HG03196 (cell line): Measurements from ENCODE around the gene PTTG1IP2.

Experiments
- ATAC-seq: cut with Tn5 transposase; IDR thresholded peaks from one replicate; pipeline ENCODE4 v1.9.1; 2021; ENCODE audit not compliant: unreplicated experiment

PTTG1IP2 gene

DNA sequence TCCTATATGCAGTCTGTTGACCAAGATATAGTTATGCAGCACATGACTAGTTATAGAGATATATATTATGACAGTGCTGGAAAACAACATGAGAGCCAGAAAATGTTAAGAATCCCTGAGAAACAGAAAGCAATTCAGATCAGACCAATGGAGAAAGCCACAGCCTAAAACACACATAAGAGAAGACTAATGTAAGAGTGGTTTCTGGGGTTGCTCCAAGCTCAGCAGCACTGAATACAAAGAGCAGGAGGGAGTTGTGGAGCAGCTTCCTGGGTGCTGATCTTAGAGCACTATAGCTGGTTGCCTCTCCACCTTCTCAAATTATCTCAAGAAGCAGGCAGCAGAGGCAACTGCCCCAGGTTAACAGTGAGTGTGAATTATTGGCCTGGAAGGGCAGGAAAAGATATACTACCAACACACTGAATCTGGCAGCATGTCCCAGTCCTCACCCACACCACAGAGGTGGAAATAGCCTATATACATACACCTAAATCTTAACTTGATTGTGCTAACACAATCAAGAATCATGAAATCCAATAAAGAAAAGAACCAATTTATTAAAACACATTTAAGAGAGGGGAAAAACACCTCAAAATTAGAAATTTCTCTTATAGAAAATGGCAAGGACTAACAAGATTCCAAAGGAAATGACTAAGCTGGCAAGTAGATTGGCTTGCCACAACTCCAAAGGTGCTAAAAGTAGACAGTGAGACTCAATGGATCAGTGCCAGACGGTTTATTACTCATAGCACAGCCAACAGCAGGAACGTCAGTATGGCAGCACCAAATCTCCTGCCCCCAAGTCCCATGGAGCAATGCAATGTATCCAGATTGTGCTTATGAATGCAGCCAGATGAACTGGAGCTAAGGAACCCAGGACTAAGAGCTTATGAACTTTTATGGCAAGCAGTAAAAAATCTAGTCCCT, 5.1 kb downstream of the PTTG1IP2 start:
- ATAC-seq, result no peak

DNA sequence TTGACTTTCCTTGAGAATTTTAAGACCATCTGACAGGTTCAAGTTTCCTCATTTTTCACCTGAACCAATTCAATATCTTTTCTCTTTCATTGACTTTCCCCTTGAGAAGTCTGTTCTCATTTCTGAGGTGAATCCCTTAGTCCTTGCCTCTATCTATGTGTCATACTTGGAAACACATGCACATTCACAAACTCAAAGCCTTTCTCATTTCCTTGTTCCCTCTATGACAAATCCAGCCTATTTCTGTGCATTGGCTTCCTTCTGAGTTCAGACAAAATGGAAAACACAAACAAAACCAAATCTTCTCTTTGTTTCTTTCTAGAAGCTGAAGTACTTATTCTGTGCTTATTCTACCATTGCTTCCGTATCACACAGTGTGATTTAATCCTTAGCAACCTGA, 13.8 kb downstream of the PTTG1IP2 start:
- no peak for ATAC-seq

DNA sequence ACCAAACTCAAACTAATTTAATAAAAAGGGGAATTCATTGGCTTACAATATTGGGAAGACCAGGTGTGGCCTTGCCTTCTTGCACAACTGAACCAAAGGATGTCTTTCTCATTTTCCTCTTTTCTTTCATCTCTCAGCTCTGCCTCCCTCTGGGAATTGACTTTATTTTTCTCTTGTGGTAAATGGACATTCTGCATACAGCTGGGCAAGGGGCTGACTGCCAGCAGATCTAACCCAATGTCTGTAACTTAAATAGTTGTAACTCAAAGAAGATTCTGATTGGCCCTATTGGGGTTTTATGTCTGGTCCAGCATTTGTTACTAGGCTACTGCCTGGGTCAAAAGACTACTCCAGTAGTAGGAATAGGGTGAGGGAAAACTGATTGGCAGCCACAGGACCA, 15.3 kb downstream of the PTTG1IP2 start:
- ATAC-seq, result no peak

DNA sequence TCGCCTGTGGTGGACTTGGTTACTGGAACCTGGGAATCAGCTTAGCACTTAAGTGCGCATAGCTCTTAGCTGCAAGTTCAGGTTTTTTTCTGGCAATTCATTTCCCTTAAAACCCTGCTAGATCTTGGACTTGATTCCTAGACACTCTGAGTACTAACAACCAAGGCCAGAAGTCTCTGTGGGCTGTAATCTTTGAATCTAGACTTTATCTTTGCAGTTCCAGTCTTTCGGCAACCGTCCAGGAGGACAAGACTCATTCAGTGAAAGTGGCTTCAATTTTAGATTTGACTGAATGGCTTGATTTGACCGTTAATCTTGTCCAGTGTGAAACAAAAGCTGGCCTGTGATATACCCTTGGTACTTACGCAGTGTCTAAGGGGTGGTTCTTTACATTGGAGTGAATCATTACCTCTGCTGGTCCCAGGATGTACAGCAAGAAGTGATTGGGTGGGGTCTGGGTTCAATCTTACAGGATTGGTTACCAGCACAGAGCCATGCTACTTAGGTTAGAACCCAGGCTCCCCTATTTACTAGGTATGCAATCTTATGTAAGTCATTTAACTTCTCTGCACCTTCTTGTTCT, 16.4 kb downstream of the PTTG1IP2 start:
- ATAC-seq, result no peak

DNA sequence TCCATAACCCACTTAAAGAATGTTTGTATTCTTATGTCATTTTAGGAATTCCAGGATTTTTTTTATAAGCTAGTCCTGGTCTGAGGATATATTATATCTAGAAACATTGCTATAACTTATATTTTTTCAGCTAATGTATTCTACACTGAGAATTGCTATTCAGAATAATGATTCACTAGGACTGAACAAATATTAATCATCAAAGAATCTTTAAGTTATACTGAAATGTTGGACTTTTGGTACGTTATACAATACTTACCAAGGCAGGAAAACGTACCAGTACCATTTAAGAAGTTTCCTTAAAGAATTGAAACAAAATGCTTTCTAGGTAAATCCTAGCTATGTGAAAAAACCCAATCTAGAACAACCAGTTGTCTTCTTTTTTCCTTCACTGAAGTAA, 18.4 kb downstream of the PTTG1IP2 start:
- ATAC-seq, result no peak

DNA sequence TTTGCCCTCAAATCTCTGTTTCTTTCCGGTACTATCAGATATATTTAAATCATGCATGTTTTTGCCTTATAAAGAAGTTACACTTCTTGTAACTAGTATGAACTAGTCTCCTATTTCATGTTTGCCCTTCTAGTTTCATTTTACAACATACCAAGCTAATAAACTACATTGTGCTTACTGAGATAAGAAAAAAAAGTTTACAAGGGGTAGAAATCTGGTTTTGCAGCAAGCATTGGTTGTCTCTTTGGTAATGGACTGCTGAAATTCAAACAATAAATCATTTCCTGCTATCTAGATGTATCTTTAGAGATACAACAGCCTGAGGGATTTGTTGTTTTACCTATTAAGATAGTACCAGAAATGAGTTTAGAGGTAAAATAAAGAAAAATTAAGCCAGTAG, 18.8 kb downstream of the PTTG1IP2 start:
- ATAC-seq, result no peak

DNA sequence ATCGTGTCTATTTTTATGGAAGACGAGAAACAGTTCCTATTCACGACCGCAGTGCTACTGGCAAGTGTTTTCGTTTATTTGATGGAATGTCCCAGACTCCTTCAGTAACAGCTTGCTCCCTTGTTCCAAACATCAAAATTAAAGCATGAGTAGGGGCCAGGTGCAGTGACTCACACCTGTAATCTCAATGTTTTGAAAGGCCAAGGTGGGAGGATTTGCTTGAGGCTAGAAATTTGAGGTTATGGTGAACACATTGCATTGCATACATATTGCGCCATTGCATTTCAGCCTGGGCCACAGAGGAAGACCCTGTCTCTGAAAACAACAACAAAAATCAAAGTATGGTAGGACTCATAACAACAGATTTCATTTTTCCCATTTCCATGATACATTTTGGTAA, 22.8 kb downstream of the PTTG1IP2 start:
- no peak for ATAC-seq

DNA sequence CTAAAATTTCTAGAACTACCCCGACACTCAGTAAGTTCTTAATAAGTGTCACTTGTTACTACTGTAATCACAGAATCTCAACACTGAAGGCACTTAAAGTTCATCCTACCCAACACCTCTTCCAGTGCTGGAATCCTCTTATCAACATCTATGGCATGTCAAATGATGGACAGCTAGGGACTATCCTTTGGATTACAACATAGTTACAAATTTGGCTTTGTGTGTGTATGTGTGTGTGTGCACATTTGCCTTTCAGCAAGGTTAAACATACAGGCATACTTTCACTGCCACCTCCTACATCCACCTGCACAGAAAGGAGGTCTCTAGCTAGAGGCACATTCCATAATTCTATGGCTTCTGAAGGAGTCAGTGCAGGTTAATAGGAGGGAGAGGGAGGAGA, 25.8 kb downstream of the PTTG1IP2 start:
- ATAC-seq, result no peak

DNA sequence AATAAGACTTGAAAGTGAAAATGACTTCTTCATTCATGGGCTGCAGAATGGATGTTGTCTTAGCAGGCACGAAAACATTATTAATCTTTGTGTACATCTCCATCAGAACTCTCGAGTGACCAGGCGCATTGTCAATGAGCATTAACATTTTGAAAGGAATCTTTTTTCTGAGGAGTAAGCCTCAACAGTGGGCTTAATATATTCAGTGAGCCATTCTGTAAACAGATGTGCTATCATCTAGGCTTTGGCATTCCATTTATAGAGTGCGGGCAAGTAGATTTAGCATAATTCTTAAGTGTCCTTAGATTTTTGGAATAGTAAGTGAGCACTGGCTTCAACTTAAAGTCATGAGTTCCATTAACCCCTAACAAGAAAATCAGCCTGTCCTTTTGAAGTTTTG, 33.1 kb downstream of the PTTG1IP2 start:
- ATAC-seq, result no peak

DNA sequence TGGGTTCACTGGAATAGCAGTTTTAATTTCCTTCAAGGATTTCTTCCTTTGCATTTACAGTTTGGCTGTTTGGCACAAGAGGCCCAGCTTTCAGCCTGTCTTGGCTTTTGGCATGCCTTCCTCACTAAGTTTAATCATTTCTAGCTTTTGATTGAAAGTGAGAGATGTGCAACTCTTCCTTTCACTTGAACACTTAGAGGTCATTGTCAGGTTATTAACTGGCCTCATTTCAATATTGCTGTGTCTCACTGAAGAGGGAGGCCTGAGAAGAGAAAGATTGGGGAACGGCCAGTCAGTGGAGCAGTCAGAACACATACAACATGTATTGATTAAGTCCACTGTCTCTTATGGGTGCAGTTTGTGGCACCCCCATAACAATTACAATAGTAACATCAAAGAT, 33.9 kb downstream of the PTTG1IP2 start:
- no peak for ATAC-seq

DNA sequence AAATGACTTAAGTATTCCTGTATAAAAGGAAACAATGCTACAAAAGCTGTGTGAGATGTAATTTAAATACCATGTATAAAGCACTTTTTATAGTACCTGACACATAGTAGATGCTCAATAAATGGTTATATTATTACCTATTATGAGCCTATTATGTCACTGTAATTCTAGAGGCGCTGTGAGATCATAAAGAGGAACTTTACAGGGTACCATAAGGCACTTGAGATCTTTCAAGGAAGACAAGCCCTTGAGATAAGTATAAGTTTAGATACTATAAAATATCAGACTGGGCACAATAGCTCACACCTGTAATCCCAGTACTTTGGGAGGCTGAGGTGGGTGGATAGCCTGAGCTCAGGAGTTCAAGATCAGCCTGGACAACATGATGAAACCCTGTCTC, 38.3 kb downstream of the PTTG1IP2 start:
- no peak for ATAC-seq

DNA sequence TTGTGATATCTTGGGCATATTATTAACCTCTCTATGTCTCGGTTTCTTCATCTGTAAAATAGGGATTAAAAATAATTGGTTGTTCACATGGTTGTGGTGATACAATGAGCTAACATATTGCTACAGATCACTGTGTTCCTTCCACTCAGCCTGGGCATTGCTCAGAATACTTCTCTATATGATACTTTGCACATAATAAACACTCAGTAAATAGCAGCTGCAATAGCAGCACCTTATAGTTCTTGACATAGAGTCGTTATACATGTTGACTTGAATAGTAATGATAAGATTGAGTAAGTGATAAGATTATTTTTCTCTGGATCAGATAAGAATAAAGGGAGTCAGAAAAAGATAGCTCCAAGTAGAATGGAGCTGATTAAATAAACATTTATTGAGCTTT, 42.3 kb downstream of the PTTG1IP2 start:
- ATAC-seq, result no peak

DNA sequence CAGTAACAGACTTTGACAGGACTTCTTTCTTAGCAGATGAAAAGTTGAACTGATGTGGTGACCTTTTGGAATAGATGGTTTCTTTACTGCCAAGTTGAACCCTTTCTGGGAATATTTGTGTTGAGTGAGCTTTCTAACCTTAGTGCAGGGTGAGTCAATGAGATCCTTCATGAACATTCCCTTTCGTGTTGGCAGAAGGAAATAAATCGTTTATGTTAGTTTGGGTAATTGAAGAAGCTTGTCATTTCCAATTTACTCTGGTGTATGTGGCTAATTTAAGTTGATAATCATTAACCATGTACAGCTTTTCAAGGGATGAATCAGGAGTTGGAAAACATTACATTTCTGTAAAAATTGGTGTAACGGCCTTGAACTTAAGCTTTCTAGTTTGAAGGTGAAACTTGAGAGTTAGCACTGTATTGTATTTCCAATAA, 43.4 kb downstream of the PTTG1IP2 start:
- no peak for ATAC-seq

DNA sequence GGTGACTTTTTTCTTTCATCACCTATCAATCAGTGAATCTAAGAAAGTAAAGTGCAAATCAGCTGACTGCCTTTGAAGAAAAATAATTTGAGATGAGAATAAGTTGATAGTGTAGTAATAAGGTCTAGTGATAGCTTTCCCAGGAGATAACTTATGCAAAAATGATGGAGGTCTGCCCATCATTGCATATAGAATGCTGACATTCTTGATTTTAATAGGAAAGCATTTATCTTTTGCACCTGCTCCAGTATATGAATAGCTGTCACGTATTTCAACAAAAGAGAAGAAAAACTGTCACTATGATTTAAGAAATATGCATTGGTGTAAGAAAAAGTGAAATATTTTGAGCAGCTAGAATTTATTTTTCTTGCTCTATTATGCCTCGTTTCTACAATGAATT, 46.8 kb downstream of the PTTG1IP2 start:
- no peak for ATAC-seq

DNA sequence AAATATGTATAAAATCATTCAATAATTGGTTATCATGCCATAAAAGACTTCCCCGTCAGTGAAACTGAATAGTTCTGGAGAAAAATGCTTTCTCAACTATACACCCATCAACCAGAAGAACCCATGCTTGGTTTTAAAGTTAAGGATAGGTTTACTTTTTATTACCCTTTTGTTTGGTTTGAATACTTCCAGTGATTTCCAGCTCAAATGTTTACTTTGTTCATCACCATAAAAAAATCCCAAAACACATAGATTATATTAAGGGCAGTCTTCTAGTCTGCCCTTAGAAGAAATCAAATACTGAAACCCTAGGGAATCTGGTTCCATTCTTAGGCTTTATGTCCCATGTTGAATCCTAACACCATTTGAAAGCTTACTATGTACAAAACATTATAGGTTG, 49.2 kb downstream of the PTTG1IP2 start:
- no peak for ATAC-seq

DNA sequence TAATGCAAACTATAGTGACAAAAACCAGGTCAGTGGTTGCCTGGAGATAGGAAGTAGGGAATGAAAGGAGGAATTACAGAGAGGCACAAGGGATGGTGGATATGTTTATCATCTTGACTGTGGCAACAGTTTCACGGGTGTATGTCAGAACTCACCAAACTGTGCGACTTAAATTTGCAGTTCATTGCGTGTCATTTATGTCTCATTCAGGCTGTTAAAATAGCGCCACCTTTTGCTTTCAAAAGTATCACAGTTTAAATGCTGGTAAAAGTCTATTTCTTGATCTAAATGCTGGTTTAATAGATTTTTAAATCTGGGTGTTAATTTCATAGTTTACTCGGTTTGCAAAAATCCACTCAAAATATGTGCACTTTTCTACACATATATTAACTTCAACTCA, 51.0 kb downstream of the PTTG1IP2 start:
- no peak for ATAC-seq

DNA sequence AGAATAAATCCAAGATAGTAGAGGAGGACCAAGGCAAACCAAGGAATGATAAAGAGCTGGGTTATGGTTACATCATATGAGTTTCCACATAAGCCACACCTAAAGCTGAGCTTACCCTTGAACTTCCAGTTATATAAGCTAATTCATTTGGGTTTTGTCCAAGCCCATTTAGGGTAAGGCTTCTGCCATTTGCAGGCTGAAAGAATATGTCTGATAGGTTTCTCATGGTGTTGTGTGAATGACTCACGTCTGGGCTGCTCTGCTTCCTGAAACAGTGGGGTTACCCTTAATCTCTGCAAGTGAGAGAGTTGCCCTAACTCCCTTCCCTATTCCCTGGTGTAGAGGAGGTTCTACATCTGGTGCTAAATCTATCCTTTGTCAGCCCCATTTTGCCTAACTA, 60.8 kb downstream of the PTTG1IP2 start:
- ATAC-seq, result no peak

DNA sequence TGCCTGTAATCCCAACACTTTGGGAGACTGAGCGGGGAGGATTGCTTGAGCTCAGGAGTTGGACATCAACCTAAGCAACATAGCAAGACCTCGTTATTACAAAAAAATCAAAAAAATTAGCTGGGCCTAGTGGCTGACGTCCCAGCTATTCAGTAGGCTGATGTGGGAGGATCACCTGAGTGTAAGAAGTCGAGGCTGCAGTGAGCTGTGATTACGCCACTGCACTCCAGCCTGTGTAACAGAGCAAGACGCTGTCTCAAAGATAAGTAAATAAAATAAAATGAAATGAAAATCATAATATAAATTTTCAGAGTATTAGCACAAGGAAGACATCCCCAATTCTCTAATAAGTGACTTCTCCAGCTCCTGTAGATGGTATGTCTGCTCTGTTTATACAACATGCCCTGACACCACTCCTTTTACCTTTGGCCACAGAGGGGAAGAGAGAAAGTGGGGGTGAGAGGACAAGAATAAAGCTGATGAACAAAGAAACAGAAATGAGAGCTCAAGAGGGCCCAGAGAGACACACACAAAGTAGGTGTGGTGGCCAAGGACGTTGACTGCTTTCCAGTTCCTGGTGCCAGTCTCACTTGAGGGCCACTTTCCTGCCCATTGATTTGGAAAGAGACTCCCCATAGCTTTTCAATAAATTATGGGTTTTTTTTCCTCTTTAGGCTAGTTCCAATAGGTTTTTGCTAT, 62.9 kb downstream of the PTTG1IP2 start:
- ATAC-seq, result no peak

DNA sequence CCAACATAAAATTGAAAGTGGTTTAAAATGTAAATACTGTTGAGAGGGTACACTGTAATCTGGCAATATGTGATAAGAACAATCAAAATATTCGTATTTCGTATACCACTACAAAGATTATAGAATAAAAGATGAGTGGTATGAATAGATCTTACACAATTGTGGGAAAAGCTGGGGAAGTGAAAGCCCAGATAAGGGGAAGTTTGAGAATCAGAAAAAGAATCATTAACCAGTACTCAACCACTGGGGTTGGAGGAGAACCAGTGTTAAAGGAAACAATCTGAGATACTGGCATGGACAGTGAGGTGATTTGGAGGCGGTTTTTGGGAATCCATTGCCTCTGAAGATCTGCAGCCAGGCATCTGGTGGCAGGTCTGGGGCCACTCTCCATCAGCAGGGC, 67.0 kb downstream of the PTTG1IP2 start:
- peak; percentile 67 for ATAC-seq

DNA sequence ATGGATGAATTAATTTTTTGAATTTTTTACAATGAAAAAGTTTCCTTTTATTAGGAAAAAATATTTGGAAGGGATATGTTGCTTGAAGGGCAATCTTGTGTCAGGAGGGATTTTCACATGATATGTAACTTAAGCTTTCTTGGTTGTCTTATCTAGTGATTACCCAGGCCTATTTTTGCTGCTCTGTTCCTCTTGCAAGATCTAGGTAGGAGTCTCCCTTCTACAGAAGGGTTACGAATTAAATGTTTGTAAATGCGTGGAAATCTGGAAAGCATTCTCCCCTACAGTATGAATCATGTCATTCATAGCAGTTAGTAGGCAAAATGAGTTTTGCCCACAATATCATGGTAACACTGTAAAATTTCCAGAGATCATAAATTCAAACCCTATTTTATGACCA, 69.0 kb downstream of the PTTG1IP2 start:
- no peak for ATAC-seq

DNA sequence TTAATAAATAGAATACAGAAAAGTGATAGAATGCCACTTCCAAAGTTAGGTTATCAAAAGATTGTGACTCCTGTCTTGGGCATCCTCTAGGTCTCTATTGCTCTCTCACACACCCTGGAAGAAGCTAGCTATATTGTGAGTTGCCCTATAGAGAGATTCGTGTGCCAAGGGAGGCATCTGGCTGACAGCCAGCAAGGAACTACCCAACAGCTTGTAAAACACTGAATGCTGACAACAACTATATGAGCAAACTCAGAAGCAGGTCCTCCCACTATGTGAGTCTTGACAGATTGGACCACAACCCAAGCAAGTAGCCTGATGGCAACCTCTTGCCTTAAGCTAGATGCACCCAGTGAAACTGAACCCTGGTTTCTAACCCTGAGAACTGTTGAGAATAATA, 71.0 kb downstream of the PTTG1IP2 start:
- ATAC-seq, result no peak

DNA sequence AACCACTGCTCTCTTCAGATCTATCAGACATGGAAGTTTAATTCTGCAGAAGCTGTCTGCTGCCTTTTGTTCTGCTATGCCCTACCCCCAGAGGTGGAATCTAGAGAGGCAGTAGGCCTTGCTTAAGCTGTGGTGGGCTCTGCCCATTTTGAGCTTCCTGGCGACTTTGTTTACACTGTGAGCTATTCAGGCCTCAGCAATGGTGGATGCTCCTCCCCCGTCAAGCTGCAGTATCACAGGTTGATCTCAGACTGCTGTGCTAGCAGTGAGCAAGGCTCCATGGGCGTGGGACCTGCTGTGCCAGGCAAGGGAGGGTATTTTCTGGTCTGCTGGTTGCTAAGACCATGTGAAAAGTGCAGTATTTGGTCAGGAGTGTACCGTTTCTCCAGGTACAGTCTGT, 81.6 kb downstream of the PTTG1IP2 start:
- no peak for ATAC-seq
